ENCODE results near the gene NLRP1.

- TF ChIP-seq EP300 (IDR thresholded peaks at IDR 0.05) (no peak), CTCF (IDR thresholded peaks at IDR 0.05) (no peak), POLR2A (IDR thresholded peaks at IDR 0.05) (no peak), POLR2AphosphoS5 (IDR thresholded peaks at IDR 0.05) (peak; percentile 28 to 76 (median 72))
These were observed at the start of gene NLRP1 for GRCh38 chr17:5584383-5585286.

Data from stomach (tissue), 4 donors.